Common myeloid progenitor, CD34-positive (primary cell): Measurements from ENCODE around the gene PHACTR3.

Source experiments
- CTCF ChIA-PET: fragments of 350-600 bp; sonication (Branson Sonifier 250); formaldehyde crosslinking; loops from one replicate; lab custom pipeline; 2021; ENCODE audit warnings: antibody characterized with exemption; lab: Charles Lee
- POLR2A ChIA-PET: fragments of 350-600 bp; sonication (Branson Sonifier 250); formaldehyde crosslinking; loops from one replicate; lab custom pipeline; 2021; ENCODE audit warnings: antibody characterized with exemption; lab: Charles Lee
- DNase-seq, 3 donors: peaks; one replicate each; pipeline versions ENCODE4 v3.0.0 to v3.0.0-alpha.2; 2013
- H3K27ac ChIP-seq, 2 experiments: 1 replicate in 1 of 2; 2 replicates in 1 of 2; pipeline ENCODE4 v1.7.0; 2013; ENCODE audit warnings: inconsistent platforms in 2 of 2, low read length in 2 of 2, mild to moderate bottlenecking in 2 of 2, low read depth in 1 of 2, moderate library complexity in 1 of 2; ENCODE audit not compliant: severe bottlenecking in 2 of 2, insufficient read depth in 1 of 2, poor library complexity in 1 of 2
- H3K27me3 ChIP-seq, 5 experiments: replicated peaks in 2 of 5; 1 replicate in 3 of 5; 2 replicates in 2 of 5; pipeline versions ENCODE4 v1.6.1 to v1.7.0; 2013; ENCODE audit warnings: low read length in 4 of 5, mild to moderate bottlenecking in 2 of 5, moderate library complexity in 2 of 5, inconsistent platforms in 1 of 5; ENCODE audit not compliant: insufficient read depth in 5 of 5, control insufficient read depth in 4 of 5
- H3K36me3 ChIP-seq, 4 experiments: 1 replicate in 2 of 4; 2 replicates in 2 of 4; pipeline versions ENCODE4 v1.6.1 to v1.7.0; 2013; ENCODE audit warnings: low read length in 3 of 4, control low read depth in 1 of 4, mild to moderate bottlenecking in 1 of 4; ENCODE audit not compliant: control insufficient read depth in 4 of 4, insufficient read depth in 4 of 4
- H3K4me1 ChIP-seq, 4 experiments: 1 replicate in 3 of 4; 2 replicates in 1 of 4; pipeline versions ENCODE4 v1.6.1 to v1.7.1; 2013; ENCODE audit warnings: low read length in 3 of 4, mild to moderate bottlenecking in 3 of 4, control low read depth in 1 of 4, inconsistent platforms in 1 of 4, moderate library complexity in 1 of 4; ENCODE audit not compliant: control insufficient read depth in 4 of 4, insufficient read depth in 4 of 4; ENCODE audit errors: control extremely low read depth in 1 of 4
- H3K4me3 ChIP-seq, 7 experiments: 1 replicate in 4 of 7; 2 replicates in 3 of 7; pipeline versions ENCODE4 v1.5.1 to v1.7.0; 2013; ENCODE audit warnings: mild to moderate bottlenecking in 7 of 7, low read length in 6 of 7, moderate library complexity in 6 of 7, inconsistent platforms in 2 of 7, low read depth in 2 of 7, control low read depth in 1 of 7; ENCODE audit not compliant: insufficient read depth in 4 of 7, control insufficient read depth in 1 of 7; ENCODE audit errors: extremely low read depth in 1 of 7
- H3K9me3 ChIP-seq, 5 experiments: 1 replicate in 4 of 5; 2 replicates in 1 of 5; pipeline versions ENCODE4 v1.6.1 to v1.7.1; 2013; ENCODE audit warnings: low read length in 4 of 5, mild to moderate bottlenecking in 2 of 5, inconsistent platforms in 1 of 5, low read depth in 1 of 5, moderate library complexity in 1 of 5; ENCODE audit not compliant: control insufficient read depth in 4 of 5, insufficient read depth in 2 of 5; ENCODE audit errors: control extremely low read depth in 1 of 5
- WGBS: methylation state at CpG from one replicate; pipeline ENCODE4 v1.1.5; 2013; ENCODE audit not compliant: insufficient coverage; 5-methylcytosine and 5-hydroxymethylcytosine counted together

PHACTR3 gene

DNA sequence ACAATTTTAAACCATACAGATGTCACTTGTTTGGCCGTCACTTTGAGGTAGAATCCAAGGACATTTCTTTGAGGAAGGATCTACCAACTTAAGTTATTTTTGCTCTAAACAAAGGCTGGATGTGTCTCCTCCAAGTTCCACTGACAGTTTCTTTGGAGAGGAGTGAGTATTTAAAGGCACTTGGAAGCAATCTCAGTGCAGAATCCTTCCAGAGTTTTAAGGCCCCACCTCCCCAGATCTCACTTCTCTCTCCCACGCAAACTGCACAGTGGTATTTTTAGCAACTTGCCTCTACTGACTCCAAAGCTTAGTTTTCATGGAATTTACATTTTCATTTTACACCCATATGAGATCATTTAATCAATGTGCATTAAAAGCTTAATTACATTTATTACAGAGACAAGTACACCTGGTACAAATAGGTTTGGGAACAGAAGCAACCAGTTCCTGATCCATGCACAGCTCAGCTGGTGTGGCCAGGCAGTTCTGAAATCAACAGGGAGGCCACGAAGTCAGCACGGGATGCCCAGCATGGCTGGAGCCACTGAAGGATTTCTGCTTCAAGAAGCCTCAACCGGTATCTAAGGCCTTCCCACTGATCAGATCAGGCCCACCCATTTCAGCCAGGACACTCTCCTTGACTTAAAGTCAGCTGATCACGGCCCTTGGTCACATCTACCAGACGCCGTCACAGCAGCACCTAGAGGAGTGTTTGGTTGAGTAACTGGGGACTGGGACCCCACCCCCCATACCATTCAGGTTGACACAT is 219.3 kb downstream of the PHACTR3 start:
- peaks cover 0 to 21% (median 2%) of the 10 kb centered on the region in 5 experiments for H3K27me3 ChIP-seq
- no peaks in the 10 kb centered on the region for H3K9me3 ChIP-seq
- H3K4me3 ChIP-seq, result no peak overlapping the region
- WGBS, result 91% methylated on average over 6 of the region's 8 CpGs
- CTCF ChIA-PET, result no interaction called here
- H3K27ac ChIP-seq, result no peak overlapping the region
- H3K36me3 ChIP-seq, result no peaks in the 10 kb centered on the region
- no peak for DNase-seq
- no peaks in the 10 kb centered on the region for H3K4me1 ChIP-seq
- POLR2A ChIA-PET, result no interaction called here

DNA sequence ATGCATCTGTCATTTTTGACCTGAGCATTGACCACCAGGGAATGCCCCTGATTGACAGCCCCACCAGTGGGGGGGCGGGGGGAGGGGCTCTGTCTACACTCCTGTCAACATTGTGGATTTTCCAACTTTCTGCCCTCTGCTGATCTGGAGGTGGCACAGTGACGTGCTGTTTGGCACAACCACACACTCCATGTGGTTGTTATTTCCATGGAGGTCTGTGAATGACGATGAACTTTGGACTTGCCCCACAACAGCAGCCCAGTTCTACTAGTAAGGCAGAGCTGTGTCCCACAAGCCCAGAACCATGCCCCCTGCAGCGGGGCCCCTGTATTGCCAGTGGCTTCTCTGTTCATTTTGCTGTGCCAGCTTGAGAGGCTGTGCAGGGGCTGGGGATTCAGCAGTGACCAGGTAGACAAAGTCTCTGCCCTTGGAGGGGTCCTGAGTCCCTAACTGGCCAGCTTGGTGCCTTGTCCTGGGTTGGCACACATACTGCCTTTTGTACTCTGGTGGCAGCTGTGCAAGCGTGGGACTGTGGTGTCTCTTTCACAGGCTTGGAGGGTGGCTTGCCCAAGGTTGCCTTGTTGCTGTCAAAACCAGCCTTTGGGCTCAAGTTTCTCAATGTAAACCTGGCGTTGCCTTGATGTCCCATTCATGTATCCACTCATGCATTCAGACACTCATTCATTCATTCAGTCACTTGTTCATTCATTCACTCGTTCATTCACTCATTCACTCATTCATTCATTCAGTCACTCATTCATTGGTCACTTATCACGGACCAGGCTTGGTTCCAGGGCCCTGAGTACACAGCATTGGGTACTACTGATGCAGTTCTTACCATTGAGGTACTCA is 220.6 kb downstream of the PHACTR3 start:
- Histone ChIP-seq H3K27me3 (peaks cover 0 to 21% (median 2%) of the 10 kb centered on the region in 5 experiments), H3K27ac (no peak overlapping the region), H3K4me3 (no peak overlapping the region), H3K9me3 (no peaks in the 10 kb centered on the region), H3K4me1 (no peaks in the 10 kb centered on the region), H3K36me3 (no peaks in the 10 kb centered on the region)
- 86% methylated on average over 6 of the region's 8 CpGs for WGBS
- no peak for DNase-seq
- CTCF ChIA-PET, result no interaction called here
- POLR2A ChIA-PET, result no interaction called here

DNA sequence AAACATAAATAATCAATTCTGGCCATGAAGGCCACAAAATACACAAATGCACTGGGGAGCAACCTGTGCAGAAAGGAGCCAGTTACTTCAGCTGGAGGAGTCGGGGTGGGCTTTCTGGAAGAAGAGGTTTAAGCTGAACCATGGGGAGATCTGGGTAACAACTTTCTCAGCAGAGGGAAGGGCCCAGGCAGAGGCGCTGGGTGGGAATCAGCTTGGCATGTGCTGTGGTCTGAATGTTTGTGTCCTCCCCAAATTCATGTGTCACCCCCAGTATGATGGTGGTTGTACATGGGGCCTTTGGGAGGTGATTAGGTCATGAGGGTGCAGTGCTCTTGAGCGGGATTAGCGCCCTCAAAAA is 221.2 kb downstream of the PHACTR3 start:
- Histone ChIP-seq H3K27ac (no peak overlapping the region), H3K4me3 (no peak overlapping the region), H3K27me3 (peaks cover 0 to 21% (median 2%) of the 10 kb centered on the region in 5 experiments), H3K4me1 (no peaks in the 10 kb centered on the region), H3K9me3 (no peaks in the 10 kb centered on the region), H3K36me3 (no peaks in the 10 kb centered on the region)
- POLR2A ChIA-PET, result no interaction called here
- no peak for DNase-seq
- 100% methylated on average over 4 of the region's 4 CpGs for WGBS
- CTCF ChIA-PET, result no interaction called here

DNA sequence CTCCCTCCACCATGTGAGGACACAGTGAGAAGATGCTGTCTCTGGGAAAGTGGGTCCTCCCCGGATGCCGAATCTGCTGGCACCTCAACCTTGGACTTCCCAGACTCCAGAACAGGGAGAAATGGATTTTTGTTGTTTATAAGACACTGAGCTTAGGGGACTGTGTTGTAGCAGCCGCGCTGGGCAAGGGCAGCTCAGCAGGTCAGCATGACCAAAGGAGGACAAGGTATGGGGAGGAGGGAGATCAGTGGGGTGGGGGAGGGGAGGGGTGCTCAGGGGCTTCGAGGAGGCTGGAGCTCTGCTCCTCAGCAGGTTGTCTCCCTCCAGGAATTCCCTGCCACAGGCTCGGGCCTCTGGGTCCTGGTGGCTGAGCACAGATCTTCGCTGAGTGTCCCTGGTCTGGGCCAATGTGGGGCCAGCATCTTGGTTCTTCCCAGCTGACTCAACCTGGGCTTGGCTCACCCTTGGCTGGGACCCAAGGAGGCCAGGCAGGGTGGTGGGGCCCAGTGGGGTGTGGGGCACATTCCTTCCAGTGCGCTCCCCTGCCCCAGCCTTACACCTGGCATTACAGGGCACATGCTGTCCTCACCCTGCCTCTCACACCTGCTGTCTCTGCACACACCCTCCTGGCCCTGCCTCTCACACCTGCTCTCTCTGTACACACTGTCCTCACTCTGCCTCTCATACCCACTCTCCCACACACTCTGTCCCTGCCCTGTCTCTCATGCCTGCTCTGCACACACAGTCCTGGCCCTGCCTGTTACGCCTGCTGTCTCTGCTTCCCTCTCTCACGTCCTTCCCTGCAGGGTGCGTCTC is 221.8 kb downstream of the PHACTR3 start:
- ChIA-PET POLR2A (no interaction called here), CTCF (no interaction called here)
- H3K27me3 ChIP-seq, result peaks cover 0 to 21% (median 2%) of the 10 kb centered on the region in 5 experiments
- WGBS, result 89% methylated on average over 10 of the region's 11 CpGs
- H3K4me1 ChIP-seq, result no peaks in the 10 kb centered on the region
- H3K36me3 ChIP-seq, result no peaks in the 10 kb centered on the region
- no peak for DNase-seq
- no peak overlapping the region for H3K27ac ChIP-seq
- no peak overlapping the region for H3K4me3 ChIP-seq
- no peaks in the 10 kb centered on the region for H3K9me3 ChIP-seq

DNA sequence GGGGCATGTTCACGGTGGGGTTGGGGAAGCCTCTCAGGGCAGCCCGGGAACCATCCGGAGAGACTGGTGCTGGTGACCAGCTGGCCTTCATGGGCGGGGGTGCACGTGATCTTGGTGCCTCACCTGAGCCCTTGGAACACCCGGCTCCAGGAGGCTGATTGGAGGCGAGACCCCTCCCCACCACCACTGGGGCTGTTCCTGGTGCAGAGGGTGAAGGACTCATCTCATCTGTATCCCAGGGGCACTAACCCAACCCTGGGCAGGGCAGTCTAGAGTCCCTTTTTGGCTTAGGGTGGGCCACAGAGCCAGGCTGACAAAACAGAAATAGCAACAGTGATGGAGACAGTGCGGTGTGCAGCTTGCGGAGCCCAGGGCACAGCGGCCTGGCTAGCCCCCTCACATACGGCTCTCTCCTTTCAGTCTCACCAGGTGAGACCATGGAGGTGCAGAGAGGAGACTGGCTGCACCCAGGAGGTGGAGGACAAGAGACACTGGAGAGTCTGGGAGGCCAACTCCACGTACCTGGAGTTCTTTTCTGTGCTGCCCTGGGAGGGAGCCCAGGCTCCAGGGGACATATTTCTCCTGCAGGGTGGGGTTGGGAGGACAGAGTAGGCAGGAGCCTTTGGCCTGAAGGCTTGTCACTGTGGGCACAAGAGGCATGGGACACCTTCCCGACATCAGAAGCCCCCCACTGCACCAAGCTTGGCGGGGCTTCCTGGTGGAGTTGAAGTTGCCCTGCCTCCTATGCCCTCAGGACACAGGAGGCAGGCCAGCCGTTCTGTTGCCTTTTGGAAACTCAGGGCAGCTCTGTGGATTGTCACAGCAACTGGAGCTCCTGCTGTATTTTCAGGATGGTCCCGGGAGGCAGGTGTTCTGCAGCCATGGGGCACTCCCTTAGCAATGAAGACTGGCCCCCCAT is 223.1 kb downstream of the PHACTR3 start:
- Histone ChIP-seq H3K27ac (no peak overlapping the region), H3K4me1 (no peaks in the 10 kb centered on the region), H3K9me3 (no peaks in the 10 kb centered on the region), H3K36me3 (no peaks in the 10 kb centered on the region), H3K27me3 (peaks cover 0 to 24% (median 5%) of the 10 kb centered on the region in 5 experiments), H3K4me3 (no peak overlapping the region)
- POLR2A ChIA-PET, result no interaction called here
- DNase-seq, result no peak
- 79% methylated on average over 9 of the region's 16 CpGs for WGBS
- CTCF ChIA-PET, result no interaction called here

DNA sequence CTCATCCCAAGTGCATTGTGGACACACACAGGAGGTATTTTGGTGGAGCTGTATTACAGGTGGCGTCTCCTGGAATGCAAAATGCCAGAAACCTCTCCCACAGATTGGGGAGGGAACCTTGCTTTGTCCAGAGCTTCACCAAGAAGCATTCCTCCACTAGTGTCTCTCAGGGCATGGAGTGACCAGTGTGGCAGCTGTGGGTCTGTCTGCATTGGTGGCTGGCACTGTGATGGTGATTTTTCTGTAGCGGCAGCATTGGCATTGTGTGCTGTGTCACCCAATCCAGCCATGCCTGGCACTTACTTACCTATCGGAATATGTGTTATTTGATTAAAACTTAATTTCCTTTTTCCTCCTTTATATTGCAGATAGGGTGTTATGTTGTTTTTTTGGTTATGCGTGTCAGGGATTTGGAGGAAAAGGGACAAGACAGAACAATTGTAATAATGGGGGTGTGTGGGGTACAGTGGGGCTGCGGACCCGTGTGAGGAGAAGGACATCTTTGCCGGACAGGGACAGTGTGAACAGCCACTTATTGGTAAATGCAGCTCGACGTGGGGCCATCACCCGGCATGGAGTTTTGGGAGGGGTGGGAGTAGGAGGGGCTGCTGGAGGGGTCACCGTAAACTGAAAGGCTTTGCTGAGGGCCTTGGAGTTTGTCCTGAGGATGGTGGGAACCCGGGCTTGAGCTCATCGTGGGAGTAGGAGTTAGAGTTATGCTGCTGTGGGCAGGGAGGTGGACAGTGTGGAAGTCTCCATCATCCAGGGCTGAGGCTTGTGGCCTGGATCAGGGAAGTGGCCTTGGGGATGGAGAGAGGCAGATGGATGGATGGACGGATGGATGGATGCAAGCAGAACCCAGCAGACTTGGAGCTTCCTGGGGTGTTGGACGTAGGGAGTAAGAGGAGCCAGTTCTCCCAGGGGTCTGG is 224.0 kb downstream of the PHACTR3 start:
- H3K4me3 ChIP-seq, result no peak overlapping the region
- no peaks in the 10 kb centered on the region for H3K9me3 ChIP-seq
- DNase-seq, result no peak
- POLR2A ChIA-PET, result no interaction called here
- no peak overlapping the region for H3K27ac ChIP-seq
- H3K27me3 ChIP-seq, result peaks cover 0 to 19% (median 5%) of the 10 kb centered on the region in 5 experiments
- H3K4me1 ChIP-seq, result no peaks in the 10 kb centered on the region
- CTCF ChIA-PET, result no interaction called here
- H3K36me3 ChIP-seq, result no peaks in the 10 kb centered on the region
- WGBS, result 88% methylated on average over 11 of the region's 15 CpGs
